NCI-H2196 (cell line): ENCODE data around the gene GUCA2B.

Experiments used
- DNase-seq: peaks from one replicate; lab custom pipeline; 2025; ENCODE audit not compliant: unreplicated experiment; lab: John Stamatoyannopoulos, UW

The GUCA2B gene

GRCh38 chr1:42152907-42153600 lies at the start of gene GUCA2B:
Gene GUCA2B, plus strand, starts transcription at chr1:42153410. Its CDS starts 41 bp downstream, at chr1:42153451.
- no peak for DNase-seq

- no peak for DNase-seq
These were observed 48.2 kb upstream of the GUCA2B start for GRCh38 chr1:42105025-42105424.

- no peak for DNase-seq
These were observed 44.9 kb upstream of the GUCA2B start for GRCh38 chr1:42108309-42108708.

- no peak for DNase-seq
These were observed 43.6 kb upstream of the GUCA2B start for GRCh38 chr1:42109600-42109999.

- DNase-seq = no peak
These were observed 39.0 kb upstream of the GUCA2B start for GRCh38 chr1:42114229-42114628.

- no peak for DNase-seq
These were observed 36.0 kb upstream of the GUCA2B start for GRCh38 chr1:42117214-42117613.

GRCh38 chr1:42118125-42118524 lies 35.1 kb upstream of the GUCA2B start:
- no peak for DNase-seq

- DNase-seq = no peak
These were observed 30.8 kb upstream of the GUCA2B start for GRCh38 chr1:42122408-42122807.

- DNase-seq = no peak
These were observed 27.7 kb upstream of the GUCA2B start for GRCh38 chr1:42125552-42125951.

GRCh38 chr1:42127767-42128166 lies 25.4 kb upstream of the GUCA2B start:
- DNase-seq = no peak

GRCh38 chr1:42128499-42128898 lies 24.7 kb upstream of the GUCA2B start:
- DNase-seq = no peak

- no peak for DNase-seq
These were observed 24.2 kb upstream of the GUCA2B start for GRCh38 chr1:42128964-42129363.

GRCh38 chr1:42130061-42130660 lies 23.0 kb upstream of the GUCA2B start:
- DNase-seq = no peak

GRCh38 chr1:42133390-42133789 lies 19.8 kb upstream of the GUCA2B start:
- DNase-seq = no peak

GRCh38 chr1:42133809-42134526 lies 19.2 kb upstream of the GUCA2B start:
- DNase-seq = no peak

- DNase-seq = no peak
These were observed 17.8 kb upstream of the GUCA2B start for GRCh38 chr1:42135426-42135825.

GRCh38 chr1:42136466-42136865 lies 16.7 kb upstream of the GUCA2B start:
- no peak for DNase-seq

- no peak for DNase-seq
These were observed 15.4 kb upstream of the GUCA2B start for GRCh38 chr1:42137766-42138165.

- no peak for DNase-seq
These were observed 14.6 kb upstream of the GUCA2B start for GRCh38 chr1:42138586-42138985.

GRCh38 chr1:42139444-42139843 lies 13.8 kb upstream of the GUCA2B start:
- DNase-seq = no peak

GRCh38 chr1:42140191-42140590 lies 13.0 kb upstream of the GUCA2B start:
- no peak for DNase-seq

- DNase-seq = no peak
These were observed 11.2 kb upstream of the GUCA2B start for GRCh38 chr1:42141978-42142377.
